Right atrium auricular region (tissue), 2 donors: ENCODE measurements around the gene FOXP1. TPM values are rescaled to one million over a fixed set of nuclear protein-coding genes. Genes with fewer than 3 reads are reported as not detected.

Experiments used
- DNase-seq: peaks from one replicate; pipeline ENCODE4 v3.0.0-alpha.2; 2019; ENCODE audit warnings: low spot score
- H3K27ac ChIP-seq, 2 donors: fragments of 200-600 bp; sonication (generic); 1 replicate in 1 of 2; 2 replicates in 1 of 2; pipeline ENCODE4 v1.5.1; 2016 to 2019
- H3K27me3 ChIP-seq, 2 donors: fragments of 200-600 bp; sonication (generic); one replicate each; pipeline versions ENCODE4 v1.5.1 to v1.6.0; 2017 to 2019
- H3K36me3 ChIP-seq: fragments of 200-600 bp; sonication (generic); one replicate; pipeline ENCODE4 v1.5.1; 2016
- H3K4me1 ChIP-seq, 2 donors: fragments of 200-600 bp; sonication (generic); one replicate each; pipeline versions ENCODE4 v1.5.1 to v1.6.0; 2017 to 2019
- H3K4me3 ChIP-seq, 2 donors: fragments of 200-600 bp; sonication (generic); 1 replicate in 1 of 2; 2 replicates in 1 of 2; pipeline ENCODE4 v1.5.1; 2017 to 2019; ENCODE audit warnings: mild to moderate bottlenecking in 1 of 2, moderate library complexity in 1 of 2
- H3K9me3 ChIP-seq, 2 donors: fragments of 200-600 bp; sonication (generic); one replicate each; pipeline ENCODE4 v1.5.1; 2019
- CTCF ChIP-seq, 2 donors: fragments of 200-600 bp; sonication (generic); IDR thresholded peaks; one replicate each; pipeline ENCODE4 v1.5.1; 2019; ENCODE audit warnings: antibody characterized with exemption in 2 of 2
- total RNA-seq, 2 donors: library from RNA; depleted of rRNA; stranded (reverse); fragments of >200 nt; gene quantifications; one replicate each; pipeline ENCODE4 v1.1.0, GENCODE V29; 2016

The FOXP1 gene
- total RNA-seq, 2 donors from 2014 or later: 39.2 to 59.0 TPM

- no peaks in the 10 kb centered on the region for H3K36me3 ChIP-seq
Observed at GRCh38 chr3:71499227-71499876, 84.2 kb downstream of the FOXP1 start.

GRCh38 chr3:71498543-71498942 is 85.0 kb downstream of the FOXP1 start:
- H3K27ac ChIP-seq: peak overlapping the region; percentile 3 to 24
- H3K36me3 ChIP-seq: no peaks in the 10 kb centered on the region
- no peaks in the 10 kb centered on the region for H3K27me3 ChIP-seq
- TF ChIP-seq CTCF (IDR thresholded peaks at IDR 0.05): no peak
- H3K4me3 ChIP-seq: no peak overlapping the region
- DNase-seq: no peak
- H3K9me3 ChIP-seq: no peaks in the 10 kb centered on the region
- H3K4me1 ChIP-seq: peaks cover 0 to 32% of the 10 kb centered on the region in 2 donors

More at GRCh38 chr3:71499227-71499876, 84.2 kb downstream of the FOXP1 start:
- no peak for DNase-seq
- H3K4me1 ChIP-seq: peaks cover 0 to 36% of the 10 kb centered on the region in 2 donors
- H3K4me3 ChIP-seq: no peak overlapping the region
- no peaks in the 10 kb centered on the region for H3K9me3 ChIP-seq
- no peak for TF ChIP-seq CTCF (IDR thresholded peaks at IDR 0.05)
- no peak overlapping the region for H3K27ac ChIP-seq
- no peaks in the 10 kb centered on the region for H3K27me3 ChIP-seq

GRCh38 chr3:71497971-71498444 is 85.5 kb downstream of the FOXP1 start:
- Histone ChIP-seq H3K27ac (peak overlapping the region; percentile 3 to 24), H3K4me3 (no peak overlapping the region), H3K36me3 (no peaks in the 10 kb centered on the region), H3K27me3 (no peaks in the 10 kb centered on the region), H3K4me1 (peaks cover 0 to 32% of the 10 kb centered on the region in 2 donors), H3K9me3 (no peaks in the 10 kb centered on the region)
- DNase-seq: no peak
- TF ChIP-seq CTCF (IDR thresholded peaks at IDR 0.05): no peak

GRCh38 chr3:71497367-71497897 is 86.1 kb downstream of the FOXP1 start:
- H3K4me3 ChIP-seq: no peak overlapping the region
- peak overlapping the region; percentile 3 to 57 for H3K27ac ChIP-seq
- H3K9me3 ChIP-seq: no peaks in the 10 kb centered on the region
- H3K27me3 ChIP-seq: no peaks in the 10 kb centered on the region
- DNase-seq: no peak
- H3K4me1 ChIP-seq: peaks cover 0 to 32% of the 10 kb centered on the region in 2 donors
- TF ChIP-seq CTCF (IDR thresholded peaks at IDR 0.05): no peak
- no peaks in the 10 kb centered on the region for H3K36me3 ChIP-seq

GRCh38 chr3:71495708-71496472 is 87.6 kb downstream of the FOXP1 start:
- Histone ChIP-seq H3K27ac (peak overlapping the region; percentile 57 to 60), H3K4me3 (no peak overlapping the region), H3K4me1 (peaks cover 0 to 32% of the 10 kb centered on the region in 2 donors), H3K36me3 (no peaks in the 10 kb centered on the region), H3K9me3 (no peaks in the 10 kb centered on the region), H3K27me3 (no peaks in the 10 kb centered on the region)
- TF ChIP-seq CTCF (IDR thresholded peaks at IDR 0.05): no peak
- no peak for DNase-seq
